KMS-11 (cell line): ENCODE measurements around the gene RMI2.

Experiments used
- H2AFZ ChIP-seq: fragments of 200-600 bp; sonication (generic); 2 replicates; pipeline ENCODE4 v1.6.1; 2016; ENCODE audit warnings: antibody characterized with exemption, mixed run types, low read depth
- H3K27ac ChIP-seq: fragments of 200-600 bp; sonication (generic); 2 replicates; pipeline ENCODE4 v1.6.1; 2016; ENCODE audit warnings: mild to moderate bottlenecking, mixed run types
- H3K27me3 ChIP-seq: fragments of 200-600 bp; sonication (generic); 2 replicates; pipeline ENCODE4 v1.6.1; 2017; ENCODE audit warnings: mild to moderate bottlenecking, low read depth, mixed run types, moderate library complexity; ENCODE audit not compliant: insufficient read depth
- H3K36me3 ChIP-seq: fragments of 200-600 bp; sonication (generic); 2 replicates; pipeline ENCODE4 v1.6.1; 2017; ENCODE audit warnings: mild to moderate bottlenecking, mixed run types; ENCODE audit not compliant: insufficient read depth
- H3K4me1 ChIP-seq: fragments of 200-600 bp; sonication (generic); 2 replicates; pipeline ENCODE4 v1.6.1; 2016; ENCODE audit warnings: mild to moderate bottlenecking, low read depth, mixed run types; ENCODE audit not compliant: poor library complexity, severe bottlenecking
- H3K4me2 ChIP-seq: fragments of 200-600 bp; sonication (generic); 2 replicates; pipeline ENCODE4 v1.7.0; 2016; ENCODE audit warnings: mild to moderate bottlenecking, mixed run types
- H3K4me3 ChIP-seq: fragments of 200-600 bp; sonication (generic); IDR thresholded peaks from 2 replicates; pipeline ENCODE4 v1.6.1; 2017; ENCODE audit warnings: low read depth, low read length, mixed read lengths; ENCODE audit not compliant: insufficient read depth
- H3K79me2 ChIP-seq: fragments of 200-600 bp; sonication (generic); 2 replicates; pipeline ENCODE4 v1.6.1; 2016; ENCODE audit warnings: low read depth, mixed run types; ENCODE audit not compliant: insufficient read depth
- H3K9ac ChIP-seq: fragments of 200-600 bp; sonication (generic); 2 replicates; pipeline ENCODE4 v1.6.1; 2016; ENCODE audit warnings: mild to moderate bottlenecking, mixed run types
- H4K20me1 ChIP-seq: fragments of 200-600 bp; sonication (generic); 2 replicates; pipeline ENCODE4 v1.6.1; 2016; ENCODE audit warnings: mild to moderate bottlenecking, mixed run types; ENCODE audit not compliant: insufficient read depth
- CTCF ChIP-seq: fragments of 200-600 bp; sonication (generic); conservative IDR thresholded peaks from 2 replicates; pipeline ENCODE4 v1.6.1; 2017; ENCODE audit warnings: low read depth, mild to moderate bottlenecking, antibody characterized with exemption, low read length, moderate library complexity, mixed read lengths

Gene RMI2

DNA sequence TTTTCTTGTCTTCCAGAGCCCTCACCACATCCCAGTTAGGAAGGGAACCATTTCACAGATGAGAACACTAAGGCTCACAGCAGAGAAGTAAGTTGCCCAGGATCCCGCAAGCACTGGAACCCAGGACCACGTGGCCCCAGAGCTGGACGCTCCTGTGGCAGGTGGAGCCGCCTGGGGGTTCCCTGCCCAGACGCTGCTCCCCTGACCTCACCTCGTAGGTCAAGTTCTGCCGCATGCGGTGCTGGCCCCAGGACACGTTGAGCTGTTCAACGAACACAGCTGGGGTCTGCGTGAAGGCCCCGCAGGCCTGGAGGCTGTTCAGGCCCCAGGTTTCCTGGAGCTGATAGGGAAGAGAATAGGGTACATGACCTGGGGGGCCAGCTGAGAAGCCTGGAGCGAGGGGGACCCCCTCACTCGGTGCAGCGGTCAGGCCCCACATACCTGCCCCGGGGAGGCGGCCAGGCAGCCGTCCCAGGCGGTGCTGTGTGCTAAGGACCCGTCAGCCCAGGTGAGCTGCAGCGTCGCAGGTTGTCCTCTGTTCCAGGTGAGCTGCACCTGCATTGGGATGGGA, 54.1 kb downstream of the RMI2 start:
- H3K27ac ChIP-seq, result no peak overlapping the region
- peaks cover 5% of the 10 kb centered on the region for H3K4me1 ChIP-seq
- no peaks in the 10 kb centered on the region for H3K27me3 ChIP-seq
- no peak overlapping the region for H3K9ac ChIP-seq
- H3K4me2 ChIP-seq, result no peak overlapping the region
- no peak for TF ChIP-seq CTCF
- no peaks in the 10 kb centered on the region for H3K36me3 ChIP-seq
- no peak overlapping the region for H2AFZ ChIP-seq
- no peak overlapping the region for H3K4me3 ChIP-seq
- H3K79me2 ChIP-seq, result no peaks in the 10 kb centered on the region
- H4K20me1 ChIP-seq, result no peaks in the 10 kb centered on the region

DNA sequence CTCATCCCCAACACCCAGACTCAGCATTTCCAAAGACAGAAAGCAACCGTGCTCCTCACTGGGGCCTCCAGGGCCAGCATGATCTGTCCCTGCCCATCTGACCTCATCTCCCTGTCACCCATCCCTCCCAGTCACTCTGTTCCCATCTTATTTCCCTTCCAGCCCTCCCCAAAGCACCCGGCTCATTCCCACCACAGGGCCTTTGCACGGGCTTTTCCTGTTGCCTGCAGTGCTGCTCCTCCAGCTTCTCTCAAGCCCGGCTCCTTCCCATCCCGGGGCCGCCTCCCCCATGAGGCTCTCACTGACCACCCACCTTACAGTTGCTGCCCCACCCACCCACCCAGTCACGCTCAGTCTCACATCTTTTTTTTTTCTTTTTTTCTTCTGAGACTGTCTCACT, 54.8 kb downstream of the RMI2 start:
- H3K4me2 ChIP-seq, result no peak overlapping the region
- TF ChIP-seq CTCF, result no peak
- no peak overlapping the region for H2AFZ ChIP-seq
- no peaks in the 10 kb centered on the region for H3K36me3 ChIP-seq
- H3K9ac ChIP-seq, result no peak overlapping the region
- H3K4me1 ChIP-seq, result peaks cover 5% of the 10 kb centered on the region
- H4K20me1 ChIP-seq, result no peaks in the 10 kb centered on the region
- no peaks in the 10 kb centered on the region for H3K27me3 ChIP-seq
- no peak overlapping the region for H3K27ac ChIP-seq
- no peaks in the 10 kb centered on the region for H3K79me2 ChIP-seq
- H3K4me3 ChIP-seq, result no peak overlapping the region
